Activated naive CD8-positive, alpha-beta T cell treated with anti-CD3 and anti-CD28 coated beads, Interleukin-2, amount 50 U/mL, for 24 hours (primary cell): ENCODE measurements around the gene MEMO1.
A peak's percentile ranks its signal among the peaks of the same experiment; 100 is the strongest.
"Not testable (repeated sequence)": the region's sequence is repeated elsewhere in the genome, so short reads cannot be mapped to it uniquely, and the experiment has no call there.

Source experiments
- ATAC-seq: fragments of 150-1000 bp; cut with Tn5 transposase; one replicate; pipeline ENCODE4 v1.10.0; 2021
- DNase-seq: peaks from one replicate; pipeline ENCODE4 v3.0.0; 2021
- H3K27ac Mint-ChIP-seq: one replicate; pipeline ENCODE4 v1.8.0; 2021; ENCODE audit warnings: mild to moderate bottlenecking, mixed read lengths
- H3K27me3 Mint-ChIP-seq: one replicate; pipeline ENCODE4 v1.8.0; 2021; ENCODE audit warnings: mixed read lengths
- H3K36me3 Mint-ChIP-seq: one replicate; pipeline ENCODE4 v1.8.0; 2021; ENCODE audit warnings: low read depth, mixed read lengths
- H3K4me1 Mint-ChIP-seq: one replicate; pipeline ENCODE4 v1.8.0; 2021; ENCODE audit warnings: mixed read lengths
- H3K4me3 Mint-ChIP-seq: one replicate; pipeline ENCODE4 v1.8.0; 2021; ENCODE audit warnings: mild to moderate bottlenecking, moderate library complexity, mixed read lengths
- H3K9me3 Mint-ChIP-seq: one replicate; pipeline ENCODE4 v1.8.0; 2021; ENCODE audit warnings: mixed read lengths

Gene MEMO1

DNA sequence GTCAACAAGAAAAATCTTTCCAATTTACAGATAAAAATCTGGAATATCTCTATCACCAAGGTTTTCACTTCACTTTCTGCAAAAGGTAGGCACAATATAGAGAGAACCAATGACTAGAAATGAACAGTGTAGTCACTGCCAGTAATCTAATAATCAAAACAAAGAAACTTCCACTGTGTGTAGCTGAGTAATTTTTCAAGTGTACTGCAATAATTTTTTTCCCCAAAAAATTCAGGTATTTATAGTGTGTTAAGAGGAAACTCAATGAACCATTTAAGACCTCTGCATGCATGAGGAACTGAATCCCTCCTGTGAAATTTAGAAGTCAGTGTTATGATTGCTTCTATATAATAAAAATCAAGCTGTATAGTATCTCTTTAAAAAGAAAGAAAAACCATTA, 121.8 kb downstream of the MEMO1 start:
- Mint-ChIP-seq H3K27me3 (no peaks in the 10 kb centered on the region), H3K36me3 (peaks cover 24% of the 10 kb centered on the region), H3K4me3 (no peak overlapping the region), H3K27ac (peak overlapping the region; percentile 18), H3K4me1 (peaks cover 10% of the 10 kb centered on the region), H3K9me3 (no peaks in the 10 kb centered on the region)
- no peak for ATAC-seq
- DNase-seq: no peak

- Mint-ChIP-seq H3K27ac (no peak overlapping the region), H3K4me1 (peaks cover 10% of the 10 kb centered on the region), H3K27me3 (no peaks in the 10 kb centered on the region), H3K36me3 (peaks cover 24% of the 10 kb centered on the region), H3K9me3 (no peaks in the 10 kb centered on the region), H3K4me3 (no peak overlapping the region)
- DNase-seq (no peak), ATAC-seq (no peak)
Observed at GRCh38 chr2:31888550-31888949, 122.3 kb downstream of the MEMO1 start.

DNA sequence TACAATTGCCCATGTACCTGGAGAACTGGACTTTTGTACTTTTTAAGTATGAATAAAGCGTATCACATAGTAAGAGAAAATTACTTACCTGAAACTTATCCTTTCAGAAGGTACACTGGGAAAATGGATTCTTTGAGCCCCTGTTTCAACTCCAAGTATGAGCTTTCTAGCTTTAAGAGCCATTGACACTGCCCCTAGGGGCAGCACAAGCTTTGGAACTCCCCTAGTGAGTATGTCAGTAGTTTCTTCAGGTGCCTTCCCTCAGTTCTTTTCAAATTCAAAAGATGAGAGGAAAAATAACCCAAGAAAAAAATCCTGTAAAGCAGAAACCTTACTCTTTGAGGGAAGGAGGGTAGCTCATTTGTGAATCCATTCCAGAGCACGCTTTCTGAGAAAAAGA, 124.1 kb downstream of the MEMO1 start:
- Mint-ChIP-seq H3K27ac (no peak overlapping the region), H3K36me3 (peaks cover 18% of the 10 kb centered on the region), H3K27me3 (no peaks in the 10 kb centered on the region), H3K9me3 (no peaks in the 10 kb centered on the region), H3K4me1 (peaks cover 10% of the 10 kb centered on the region), H3K4me3 (no peak overlapping the region)
- DNase-seq: no peak
- ATAC-seq: peak; percentile 66

- H3K36me3 Mint-ChIP-seq: peaks cover 21% of the 10 kb centered on the region
- H3K9me3 Mint-ChIP-seq: no peaks in the 10 kb centered on the region
- ATAC-seq (no peak), DNase-seq (no peak)
- H3K27me3 Mint-ChIP-seq: no peaks in the 10 kb centered on the region
- no peak overlapping the region for H3K27ac Mint-ChIP-seq
- peaks cover 2% of the 10 kb centered on the region for H3K4me1 Mint-ChIP-seq
- H3K4me3 Mint-ChIP-seq: no peak overlapping the region
Observed at GRCh38 chr2:31877008-31877407, 133.8 kb downstream of the MEMO1 start.

DNA sequence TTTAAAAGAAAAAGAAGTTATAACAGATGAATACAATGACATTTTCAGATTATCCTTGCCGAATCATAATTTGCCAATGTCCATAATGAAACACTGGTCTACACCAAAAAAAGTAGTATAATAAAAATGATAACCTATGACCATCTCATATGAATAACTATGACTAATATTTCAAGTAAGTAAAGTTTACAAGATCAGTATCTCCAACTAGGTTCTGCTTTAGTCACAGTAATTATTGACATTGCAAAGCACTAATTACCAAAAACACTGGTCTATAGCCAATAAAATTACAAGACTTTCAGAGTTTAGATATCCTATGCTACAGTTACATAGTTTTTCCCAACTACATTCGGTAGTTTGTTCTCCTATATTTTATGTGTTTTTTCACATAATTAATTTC, 136.7 kb downstream of the MEMO1 start:
- no peaks in the 10 kb centered on the region for H3K27me3 Mint-ChIP-seq
- DNase-seq (no peak), ATAC-seq (no peak)
- no peak overlapping the region for H3K4me3 Mint-ChIP-seq
- no peak overlapping the region for H3K27ac Mint-ChIP-seq
- peaks cover 16% of the 10 kb centered on the region for H3K36me3 Mint-ChIP-seq
- peaks cover 2% of the 10 kb centered on the region for H3K4me1 Mint-ChIP-seq
- no peaks in the 10 kb centered on the region for H3K9me3 Mint-ChIP-seq

- Mint-ChIP-seq H3K36me3 (peaks cover 14% of the 10 kb centered on the region), H3K4me3 (no peak overlapping the region), H3K9me3 (no peaks in the 10 kb centered on the region), H3K27ac (no peak overlapping the region), H3K27me3 (no peaks in the 10 kb centered on the region), H3K4me1 (no peaks in the 10 kb centered on the region)
- no peak for ATAC-seq
- DNase-seq: no peak
Observed at GRCh38 chr2:31865215-31865614, 145.6 kb downstream of the MEMO1 start.

GRCh38 chr2:31863867-31864266, 146.9 kb downstream of the MEMO1 start:
- Mint-ChIP-seq H3K27ac (no peak overlapping the region), H3K4me3 (no peak overlapping the region), H3K36me3 (peaks cover 14% of the 10 kb centered on the region), H3K9me3 (no peaks in the 10 kb centered on the region), H3K4me1 (no peaks in the 10 kb centered on the region), H3K27me3 (no peaks in the 10 kb centered on the region)
- ATAC-seq: no peak
- no peak for DNase-seq

DNA sequence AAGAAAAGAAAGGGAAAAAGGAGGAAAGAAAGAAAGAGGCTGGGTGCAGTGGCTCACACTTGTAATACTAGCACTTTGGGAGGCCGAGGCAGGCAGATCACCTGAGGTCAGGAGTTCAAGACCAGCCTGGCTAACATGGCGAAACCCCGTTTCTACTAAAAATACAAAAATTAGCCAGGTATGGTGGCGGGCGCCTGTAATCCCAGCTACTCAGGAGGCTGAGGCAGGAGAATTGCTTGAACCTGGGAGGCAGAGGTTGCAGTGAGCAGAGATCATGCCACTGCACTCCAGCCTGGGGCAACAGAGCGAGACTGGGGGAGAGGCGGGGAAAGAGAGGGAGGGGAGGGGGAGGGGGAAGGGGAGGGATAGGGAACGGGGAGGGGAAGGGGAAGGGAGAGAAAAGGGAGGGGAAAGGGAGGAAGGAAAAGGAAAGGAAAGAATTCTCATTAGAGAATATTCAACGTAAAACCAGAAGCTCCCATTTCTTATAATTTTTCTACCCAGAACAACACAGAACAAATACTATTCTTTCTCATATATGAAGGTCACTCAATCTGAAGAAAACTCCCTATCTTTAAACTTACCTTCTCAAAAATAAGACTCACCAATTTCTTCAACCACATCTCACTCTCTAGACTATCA, 147.7 kb downstream of the MEMO1 start:
- peaks cover 14% of the 10 kb centered on the region for H3K36me3 Mint-ChIP-seq
- not testable (repeated sequence) for ATAC-seq, H3K4me1 Mint-ChIP-seq, H3K4me3 Mint-ChIP-seq, DNase-seq, H3K9me3 Mint-ChIP-seq, H3K27ac Mint-ChIP-seq, H3K27me3 Mint-ChIP-seq

DNA sequence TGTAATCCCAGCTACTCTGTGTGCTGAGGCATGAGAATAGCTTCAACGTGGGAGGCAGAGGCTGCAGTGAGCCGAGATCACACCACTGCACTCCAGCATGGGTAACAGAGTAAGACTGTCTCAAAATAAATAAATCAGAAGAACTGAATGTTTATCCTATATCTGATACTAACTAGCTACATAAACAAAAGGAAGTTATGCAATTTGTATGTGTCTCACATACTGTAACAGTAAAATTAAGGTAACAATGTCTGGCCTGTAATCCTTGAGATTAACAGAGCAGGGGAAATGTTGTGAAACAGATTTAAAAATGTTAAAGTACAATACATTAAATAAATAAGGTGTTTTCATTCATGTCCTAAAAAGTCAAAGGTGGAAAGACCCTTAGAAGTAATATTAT, 150.8 kb downstream of the MEMO1 start:
- Mint-ChIP-seq H3K36me3 (peaks cover 2% of the 10 kb centered on the region), H3K27me3 (no peaks in the 10 kb centered on the region), H3K4me1 (no peaks in the 10 kb centered on the region), H3K27ac (no peak overlapping the region), H3K9me3 (no peaks in the 10 kb centered on the region), H3K4me3 (no peak overlapping the region)
- ATAC-seq: no peak
- DNase-seq: no peak

- no peak for ATAC-seq
- no peak overlapping the region for H3K27ac Mint-ChIP-seq
- H3K27me3 Mint-ChIP-seq: no peaks in the 10 kb centered on the region
- DNase-seq: no peak
- peaks cover 9% of the 10 kb centered on the region for H3K36me3 Mint-ChIP-seq
- H3K4me1 Mint-ChIP-seq: no peaks in the 10 kb centered on the region
- H3K4me3 Mint-ChIP-seq: no peak overlapping the region
- H3K9me3 Mint-ChIP-seq: no peaks in the 10 kb centered on the region
Observed at GRCh38 chr2:31853521-31853920, 157.3 kb downstream of the MEMO1 start.

DNA sequence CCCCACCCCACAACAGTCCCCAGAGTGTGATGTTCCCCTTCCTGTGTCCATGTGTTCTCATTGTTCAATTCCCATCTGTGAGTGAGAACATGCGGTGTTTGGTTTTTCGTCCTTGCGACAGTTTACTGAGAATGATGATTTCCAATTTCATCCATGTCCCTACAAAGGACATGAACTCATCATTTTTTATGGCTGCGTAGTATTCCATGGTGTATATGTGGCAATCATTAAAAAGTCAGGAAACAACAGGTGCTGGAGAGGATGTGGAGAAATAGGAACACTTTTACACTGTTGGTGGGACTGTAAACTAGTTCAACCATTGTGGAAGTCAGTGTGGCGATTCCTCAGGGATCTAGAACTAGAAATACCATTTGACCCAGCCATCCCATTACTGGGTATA, 168.7 kb downstream of the MEMO1 start:
- H3K27me3 Mint-ChIP-seq, H3K36me3 Mint-ChIP-seq, H3K4me3 Mint-ChIP-seq, H3K27ac Mint-ChIP-seq, H3K4me1 Mint-ChIP-seq, ATAC-seq, DNase-seq, H3K9me3 Mint-ChIP-seq: not testable (repeated sequence)

DNA sequence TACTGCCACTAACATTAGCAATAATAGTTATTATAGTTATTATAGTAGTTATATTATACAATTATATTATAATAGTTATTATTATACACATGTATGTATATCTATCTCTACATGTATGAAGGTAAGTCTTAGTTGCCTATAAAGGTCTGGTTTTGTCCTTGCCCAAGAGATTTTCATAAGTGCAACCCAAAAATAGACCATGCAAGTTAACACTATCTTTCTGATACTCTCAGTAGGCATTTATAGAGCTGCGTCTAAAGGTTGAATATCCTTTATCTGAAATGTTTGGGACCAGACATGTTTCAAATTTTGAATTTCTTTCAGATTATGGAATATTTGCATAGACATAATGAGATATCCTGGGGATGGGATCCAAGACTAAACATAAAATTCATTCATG, 175.4 kb downstream of the MEMO1 start:
- no peak for ATAC-seq
- no peak overlapping the region for H3K27ac Mint-ChIP-seq

GRCh38 chr2:31832363-31832762, 178.4 kb downstream of the MEMO1 start:
- Mint-ChIP-seq H3K4me3 (no peak overlapping the region), H3K9me3 (no peaks in the 10 kb centered on the region), H3K27ac (no peak overlapping the region), H3K27me3 (peaks cover 6% of the 10 kb centered on the region), H3K4me1 (no peaks in the 10 kb centered on the region), H3K36me3 (no peaks in the 10 kb centered on the region)
- ATAC-seq (peak; percentile 59), DNase-seq (no peak)

More for the DNA sequence above, 175.4 kb downstream of the MEMO1 start:
- DNase-seq: no peak
- Mint-ChIP-seq H3K36me3 (no peaks in the 10 kb centered on the region), H3K4me3 (no peak overlapping the region), H3K27me3 (no peaks in the 10 kb centered on the region), H3K9me3 (no peaks in the 10 kb centered on the region), H3K4me1 (no peaks in the 10 kb centered on the region)

DNA sequence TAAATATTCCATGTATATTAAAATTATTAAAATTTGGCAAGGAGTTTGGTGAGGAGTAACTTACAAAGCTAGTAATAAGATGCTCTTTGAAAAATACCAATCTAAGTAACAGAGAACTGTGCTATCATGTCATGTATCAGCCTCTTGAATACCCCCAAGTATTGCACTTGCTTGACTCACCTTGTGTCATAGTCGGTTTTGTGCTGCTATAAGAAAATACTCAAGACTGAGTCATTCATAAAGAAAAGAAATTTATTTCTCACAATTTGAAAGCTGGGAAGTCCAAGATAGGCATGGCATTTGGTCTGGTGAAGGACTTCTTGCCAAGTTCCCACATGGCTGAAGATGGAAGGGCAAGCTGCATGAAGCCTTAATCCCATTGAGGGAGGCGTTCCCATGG, 179.2 kb downstream of the MEMO1 start:
- no peak overlapping the region for H3K27ac Mint-ChIP-seq
- ATAC-seq: no peak
- peaks cover 7% of the 10 kb centered on the region for H3K27me3 Mint-ChIP-seq
- H3K36me3 Mint-ChIP-seq: no peaks in the 10 kb centered on the region
- no peak for DNase-seq
- no peak overlapping the region for H3K4me3 Mint-ChIP-seq
- H3K4me1 Mint-ChIP-seq: no peaks in the 10 kb centered on the region
- peaks cover 2% of the 10 kb centered on the region for H3K9me3 Mint-ChIP-seq

DNA sequence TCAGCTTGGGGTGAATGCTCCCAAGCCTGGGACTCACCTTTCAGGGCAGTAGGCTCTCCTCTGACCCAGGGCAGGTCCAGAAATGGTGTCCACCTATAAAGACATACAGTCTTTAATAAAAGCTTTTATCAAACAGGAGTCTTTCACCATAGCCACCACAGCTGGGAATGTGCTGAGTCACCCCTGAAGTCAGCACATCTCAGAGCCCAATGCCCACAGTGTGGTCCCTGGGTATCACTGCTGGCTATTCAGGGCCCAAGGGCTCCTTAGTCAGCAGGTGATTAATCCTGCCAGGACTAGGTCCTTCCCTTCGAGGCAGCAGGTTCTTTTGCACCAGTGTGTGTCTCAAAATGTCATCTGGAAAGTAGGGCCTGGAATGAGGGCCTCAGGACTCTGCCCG, 181.9 kb downstream of the MEMO1 start:
- Mint-ChIP-seq H3K27ac (no peak overlapping the region), H3K9me3 (peaks cover 8% of the 10 kb centered on the region), H3K36me3 (no peaks in the 10 kb centered on the region), H3K4me1 (no peaks in the 10 kb centered on the region), H3K27me3 (peaks cover 7% of the 10 kb centered on the region), H3K4me3 (no peak overlapping the region)
- DNase-seq: no peak
- no peak for ATAC-seq

DNA sequence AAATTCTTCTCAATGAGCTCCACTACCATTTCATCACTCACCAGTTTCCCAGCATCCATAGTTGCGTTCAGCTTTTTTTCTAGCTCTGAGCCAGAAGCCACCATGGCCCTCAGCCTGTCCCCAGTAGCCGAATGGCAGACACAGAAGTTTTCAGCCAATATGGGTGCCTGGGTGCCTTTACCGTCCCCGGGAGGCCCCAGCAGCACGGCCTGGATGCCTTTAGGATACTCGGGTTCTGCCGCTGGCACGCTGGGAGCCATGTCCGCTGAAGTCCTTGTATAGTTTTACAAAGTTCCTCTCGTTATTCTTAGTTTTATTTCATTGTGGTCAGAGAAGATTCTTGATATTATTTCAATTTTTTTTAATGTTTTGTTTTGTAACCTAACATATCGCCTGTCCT, 187.2 kb downstream of the MEMO1 start:
- H3K4me1 Mint-ChIP-seq: no peaks in the 10 kb centered on the region
- no peak for ATAC-seq

More for the DNA sequence above, 187.2 kb downstream of the MEMO1 start:
- Mint-ChIP-seq H3K27ac (no peak overlapping the region), H3K36me3 (peaks cover 4% of the 10 kb centered on the region), H3K27me3 (peaks cover 7% of the 10 kb centered on the region), H3K4me3 (no peak overlapping the region), H3K9me3 (peaks cover 41% of the 10 kb centered on the region)
- DNase-seq: no peak
